Fibroblast of lung (primary cell): ENCODE data around the gene ZNF682. TPM values are rescaled to one million over a fixed set of nuclear protein-coding genes. Genes with fewer than 3 reads are reported as not detected.

ENCODE experiments used
- DNase-seq, 2 donors: peaks; one replicate each; pipeline versions ENCODE4 v3.0.0 to v3.0.0-alpha.2; 2010; ENCODE audit warnings: low read depth in 2 of 2
- H2AFZ ChIP-seq: 2 replicates; pipeline ENCODE4 v1.5.1; 2012; ENCODE audit warnings: low read length, control low read depth, inconsistent platforms
- H3K27ac ChIP-seq: 2 replicates; pipeline ENCODE4 v1.5.1; 2011; ENCODE audit warnings: low read length, control low read depth; ENCODE audit not compliant: insufficient read depth
- H3K27me3 ChIP-seq: 2 replicates; pipeline ENCODE4 v1.5.1; 2011; ENCODE audit warnings: mild to moderate bottlenecking, low read length; ENCODE audit not compliant: control insufficient read depth, insufficient read depth
- H3K36me3 ChIP-seq: 2 replicates; pipeline ENCODE4 v1.5.1; 2011; ENCODE audit warnings: low read length; ENCODE audit not compliant: control insufficient read depth, insufficient read depth
- H3K4me1 ChIP-seq: 2 replicates; pipeline ENCODE4 v1.5.1; 2011; ENCODE audit warnings: low read length; ENCODE audit not compliant: control insufficient read depth, insufficient read depth; ENCODE audit errors: extremely low read depth
- H3K4me2 ChIP-seq: 2 replicates; pipeline ENCODE4 v1.5.1; 2011; ENCODE audit warnings: low read length, control low read depth; ENCODE audit not compliant: insufficient read depth; ENCODE audit errors: extremely low read depth
- H3K4me3 ChIP-seq, 4 experiments: fragments of 200-600 bp in 1 of 4; sonication (generic) in 1 of 4; replicated peaks in 1 of 4; 2 replicates each; pipeline ENCODE4 v1.5.1; 2011 to 2016; ENCODE audit warnings: low read length in 4 of 4, low read depth in 3 of 4, mild to moderate bottlenecking in 3 of 4, control low read depth in 2 of 4, inconsistent platforms in 1 of 4, mixed read lengths in 1 of 4; ENCODE audit not compliant: insufficient read depth in 1 of 4; ENCODE audit errors: control extremely low read depth in 1 of 4
- H3K79me2 ChIP-seq: 2 replicates; pipeline ENCODE4 v1.5.1; 2012; ENCODE audit warnings: mild to moderate bottlenecking, low read length, inconsistent platforms; ENCODE audit not compliant: control insufficient read depth, insufficient read depth
- H3K9ac ChIP-seq: 2 replicates; pipeline ENCODE4 v1.5.1; 2011; ENCODE audit warnings: mild to moderate bottlenecking, low read length, control low read depth; ENCODE audit not compliant: insufficient read depth
- H3K9me3 ChIP-seq: 2 replicates; pipeline ENCODE4 v1.5.1; 2012; ENCODE audit warnings: low read depth, low read length; ENCODE audit not compliant: control insufficient read depth, insufficient read depth
- H4K20me1 ChIP-seq: 2 replicates; pipeline ENCODE4 v1.5.1; 2011; ENCODE audit warnings: low read length; ENCODE audit not compliant: control insufficient read depth, insufficient read depth; ENCODE audit errors: extremely low read depth
- EZH2 ChIP-seq: IDR thresholded peaks from 2 replicates; pipeline ENCODE4 v1.5.1; 2012; ENCODE audit warnings: low read length, control low read depth, mild to moderate bottlenecking; ENCODE audit errors: missing control alignments
- polyA plus RNA-seq, 2 donors: library from polyadenylated mRNA; depleted of rRNA in 1 of 2; stranded (reverse) in 1 of 2; unstranded in 1 of 2; fragments of >200 nt; gene quantifications; 2 replicates each; pipeline ENCODE4 v1.2.1, GENCODE V29; 2011 to 2012; ENCODE audit warnings: missing spikeins in 1 of 2
- total RNA-seq: library from RNA; depleted of rRNA; stranded (reverse); fragments of >200 nt; gene quantifications from 2 replicates; pipeline ENCODE4 v1.2.1, GENCODE V29; 2014
- TF ChIP-seq, protein P1 (sequence below), 2 donors: IDR thresholded peaks in 1 of 2; conservative IDR thresholded peaks in 1 of 2; 1 replicate in 1 of 2; 2 replicates in 1 of 2; pipeline ENCODE4 v1.5.1; 2011 to 2012; ENCODE audit warnings: low read length in 2 of 2, control low read depth in 1 of 2, inconsistent platforms in 1 of 2, low read depth in 1 of 2, mild to moderate bottlenecking in 1 of 2

ZNF682 gene
- total and polyA plus RNA-seq, 2 donors (not counting 1 experiment from before 2014, with no cell fraction given) = 1.4 to 2.5 TPM

DNA sequence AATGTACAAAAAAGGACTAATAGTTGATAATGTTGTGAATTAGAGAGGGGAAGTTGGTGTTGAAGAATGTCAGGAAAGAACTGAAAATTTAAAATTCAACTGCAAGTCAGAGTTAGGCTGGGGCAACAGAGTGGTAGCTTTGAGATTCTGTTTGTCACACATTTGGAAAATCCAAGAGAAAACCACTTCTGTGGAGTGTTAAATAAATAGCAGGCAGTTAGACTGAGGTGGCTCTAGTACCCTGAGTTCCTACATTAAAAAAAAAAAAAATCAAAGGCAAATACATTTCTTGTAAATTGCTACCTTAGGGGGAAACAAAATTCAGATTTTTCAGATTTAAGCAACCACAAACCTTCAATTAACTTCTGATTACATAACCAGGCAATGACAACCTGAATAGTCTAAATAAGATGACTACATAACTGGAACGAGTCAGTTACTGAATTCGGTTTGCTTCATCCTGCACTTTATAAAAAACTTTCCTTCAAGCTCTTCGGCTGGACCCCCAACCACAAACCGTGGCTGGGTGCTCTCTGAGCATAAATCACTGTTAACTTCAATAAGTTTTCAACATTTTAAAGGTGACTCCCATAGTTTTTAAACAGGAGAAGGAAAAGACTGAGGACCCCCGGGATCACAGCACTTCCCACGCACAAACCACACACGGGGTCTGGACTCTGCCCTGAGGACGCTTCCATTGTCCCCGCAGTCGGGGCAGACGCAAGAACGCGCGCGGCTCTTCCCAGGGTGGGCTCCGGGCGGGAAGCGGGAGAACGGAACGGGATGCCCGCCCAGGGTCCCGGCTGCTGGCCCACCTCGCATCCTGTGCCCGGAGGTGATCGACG is 725 bp downstream of the ZNF682 start:
- no peaks in the 10 kb centered on the region for H3K9me3 ChIP-seq
- peak overlapping the region; percentile 69 to 92 (median 88) for H3K4me3 ChIP-seq
- no peaks in the 10 kb centered on the region for H3K27me3 ChIP-seq
- no peak for TF ChIP-seq EZH2
- TF ChIP-seq, protein P1, sequence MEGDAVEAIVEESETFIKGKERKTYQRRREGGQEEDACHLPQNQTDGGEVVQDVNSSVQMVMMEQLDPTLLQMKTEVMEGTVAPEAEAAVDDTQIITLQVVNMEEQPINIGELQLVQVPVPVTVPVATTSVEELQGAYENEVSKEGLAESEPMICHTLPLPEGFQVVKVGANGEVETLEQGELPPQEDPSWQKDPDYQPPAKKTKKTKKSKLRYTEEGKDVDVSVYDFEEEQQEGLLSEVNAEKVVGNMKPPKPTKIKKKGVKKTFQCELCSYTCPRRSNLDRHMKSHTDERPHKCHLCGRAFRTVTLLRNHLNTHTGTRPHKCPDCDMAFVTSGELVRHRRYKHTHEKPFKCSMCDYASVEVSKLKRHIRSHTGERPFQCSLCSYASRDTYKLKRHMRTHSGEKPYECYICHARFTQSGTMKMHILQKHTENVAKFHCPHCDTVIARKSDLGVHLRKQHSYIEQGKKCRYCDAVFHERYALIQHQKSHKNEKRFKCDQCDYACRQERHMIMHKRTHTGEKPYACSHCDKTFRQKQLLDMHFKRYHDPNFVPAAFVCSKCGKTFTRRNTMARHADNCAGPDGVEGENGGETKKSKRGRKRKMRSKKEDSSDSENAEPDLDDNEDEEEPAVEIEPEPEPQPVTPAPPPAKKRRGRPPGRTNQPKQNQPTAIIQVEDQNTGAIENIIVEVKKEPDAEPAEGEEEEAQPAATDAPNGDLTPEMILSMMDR (conservative IDR thresholded peaks at IDR 0.05 in 1 of 2, IDR thresholded peaks at IDR 0.05 in 1 of 2; ENCODE audit: low read depth in 1 of 2, low read length in 2 of 2) = no peak
- peak overlapping the region; percentile 98 for H2AFZ ChIP-seq
- peak in 1 of 2 donors; percentile 25 for DNase-seq
- H3K79me2 ChIP-seq = no peaks in the 10 kb centered on the region
- no peaks in the 10 kb centered on the region for H4K20me1 ChIP-seq
- peak overlapping the region; percentile 80 for H3K4me2 ChIP-seq
- no peaks in the 10 kb centered on the region for H3K36me3 ChIP-seq
- H3K27ac ChIP-seq = peak overlapping the region; percentile 79
- H3K9ac ChIP-seq = peak overlapping the region; percentile 75
- H3K4me1 ChIP-seq = no peaks in the 10 kb centered on the region

DNA sequence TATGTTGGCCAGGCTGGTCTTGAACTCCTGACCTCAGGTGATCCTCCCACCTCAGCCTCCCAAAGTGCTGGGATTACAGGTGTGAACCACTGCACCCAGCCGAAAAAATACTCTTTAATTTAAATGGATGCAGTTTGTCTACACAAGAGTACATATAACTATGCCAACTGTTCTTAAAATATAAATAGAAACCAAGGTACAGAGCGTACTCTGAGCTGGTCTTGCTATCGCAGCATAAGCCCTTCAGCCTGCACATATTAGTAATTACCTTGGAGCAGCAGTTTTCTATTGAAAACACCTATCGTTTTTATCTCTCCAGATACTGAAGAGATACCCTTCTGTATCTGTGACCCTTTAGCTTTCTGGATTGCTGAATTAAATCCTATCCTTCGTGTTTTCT is 3.4 kb downstream of the ZNF682 start:
- H3K9me3 ChIP-seq = no peaks in the 10 kb centered on the region
- TF ChIP-seq, protein P1 (conservative IDR thresholded peaks at IDR 0.05 in 1 of 2, IDR thresholded peaks at IDR 0.05 in 1 of 2; ENCODE audit: low read depth in 1 of 2, low read length in 2 of 2) = no peak
- no peak for TF ChIP-seq EZH2
- no peak overlapping the region for H3K4me2 ChIP-seq
- H3K27me3 ChIP-seq = no peaks in the 10 kb centered on the region
- no peaks in the 10 kb centered on the region for H3K79me2 ChIP-seq
- no peak for DNase-seq
- H2AFZ ChIP-seq = no peak overlapping the region
- no peaks in the 10 kb centered on the region for H3K4me1 ChIP-seq
- H3K4me3 ChIP-seq = no peak overlapping the region
- H3K9ac ChIP-seq = no peak overlapping the region
- no peak overlapping the region for H3K27ac ChIP-seq
- no peaks in the 10 kb centered on the region for H3K36me3 ChIP-seq
- no peaks in the 10 kb centered on the region for H4K20me1 ChIP-seq

DNA sequence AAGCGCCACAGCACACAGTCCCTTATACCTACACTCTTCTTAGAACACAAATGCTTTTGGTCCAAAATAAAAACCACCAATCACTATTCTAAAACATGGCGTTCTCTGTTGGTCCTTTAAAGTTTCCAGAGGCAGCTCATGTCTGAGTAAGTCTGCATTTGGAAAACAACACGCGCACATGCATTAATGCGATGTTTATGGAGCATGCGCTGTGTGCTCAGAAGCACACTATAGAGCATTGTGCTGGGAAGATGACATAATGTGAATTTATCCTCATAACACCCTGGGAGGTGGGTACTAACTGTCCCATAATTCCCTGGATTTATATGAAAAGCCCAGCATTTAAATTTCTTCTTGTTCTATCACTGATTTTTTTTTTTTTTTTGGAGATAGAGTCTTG is 10.7 kb downstream of the ZNF682 start:
- H4K20me1 ChIP-seq = no peaks in the 10 kb centered on the region
- no peak overlapping the region for H3K9ac ChIP-seq
- H3K4me1 ChIP-seq = no peaks in the 10 kb centered on the region
- no peaks in the 10 kb centered on the region for H3K79me2 ChIP-seq
- H2AFZ ChIP-seq = no peak overlapping the region
- no peaks in the 10 kb centered on the region for H3K27me3 ChIP-seq
- H3K4me3 ChIP-seq = no peak overlapping the region
- H3K36me3 ChIP-seq = no peaks in the 10 kb centered on the region
- TF ChIP-seq, protein P1 (conservative IDR thresholded peaks at IDR 0.05 in 1 of 2, IDR thresholded peaks at IDR 0.05 in 1 of 2; ENCODE audit: low read depth in 1 of 2, low read length in 2 of 2) = no peak
- no peak for TF ChIP-seq EZH2
- H3K9me3 ChIP-seq = no peaks in the 10 kb centered on the region
- H3K27ac ChIP-seq = no peak overlapping the region
- H3K4me2 ChIP-seq = no peak overlapping the region
- DNase-seq = no peak
